Activated CD4-positive, alpha-beta T cell treated with anti-CD3 and anti-CD28 coated beads, Interleukin-2, amount 50 U/mL, for 48 hours (primary cell): Measurements from ENCODE around the gene ALDH3B1.

ENCODE experiments used
- DNase-seq, 2 experiments: peaks; one replicate each; pipeline ENCODE4 v3.0.0-alpha.2; 2020

ALDH3B1 gene

DNA sequence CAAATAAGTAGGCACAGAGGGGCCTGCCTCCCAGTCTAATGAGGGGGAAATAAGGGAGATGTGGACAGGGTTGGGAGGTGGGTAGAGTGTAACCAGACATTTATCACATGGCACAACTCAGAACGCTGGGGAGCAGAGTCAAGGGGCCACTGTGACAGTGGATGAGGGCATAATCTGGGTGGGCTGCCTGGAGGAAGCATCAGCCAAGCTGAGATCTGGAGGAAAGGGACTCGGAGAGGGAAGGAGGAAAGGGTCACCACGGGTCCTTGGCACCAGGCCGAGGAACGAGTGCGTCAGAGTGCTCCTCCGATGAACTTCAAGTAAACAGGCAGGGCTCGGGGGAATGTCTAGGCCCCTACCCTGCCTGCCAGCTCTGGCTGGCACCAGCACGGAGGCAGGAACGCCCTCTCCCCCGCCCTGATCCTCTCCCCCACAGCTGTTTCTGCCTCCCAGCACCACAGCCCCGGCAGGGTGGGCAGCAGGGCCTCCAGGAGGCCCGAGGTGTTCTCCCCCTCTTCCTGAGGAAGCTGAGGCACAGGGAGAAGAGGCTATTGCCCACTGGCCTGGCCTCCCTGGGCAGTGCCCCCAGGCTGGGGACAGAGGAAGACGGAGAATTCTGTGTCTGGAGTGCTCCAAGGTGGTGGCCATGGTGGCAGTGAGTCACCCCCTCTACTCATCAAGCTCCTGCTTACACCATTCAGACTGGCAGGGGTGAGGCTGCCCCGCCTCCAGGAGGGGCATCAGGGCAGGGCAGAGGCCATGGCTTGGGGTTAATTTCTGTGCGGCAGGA is 4.2 kb downstream of the ALDH3B1 start:
- DNase-seq, result no peak

DNA sequence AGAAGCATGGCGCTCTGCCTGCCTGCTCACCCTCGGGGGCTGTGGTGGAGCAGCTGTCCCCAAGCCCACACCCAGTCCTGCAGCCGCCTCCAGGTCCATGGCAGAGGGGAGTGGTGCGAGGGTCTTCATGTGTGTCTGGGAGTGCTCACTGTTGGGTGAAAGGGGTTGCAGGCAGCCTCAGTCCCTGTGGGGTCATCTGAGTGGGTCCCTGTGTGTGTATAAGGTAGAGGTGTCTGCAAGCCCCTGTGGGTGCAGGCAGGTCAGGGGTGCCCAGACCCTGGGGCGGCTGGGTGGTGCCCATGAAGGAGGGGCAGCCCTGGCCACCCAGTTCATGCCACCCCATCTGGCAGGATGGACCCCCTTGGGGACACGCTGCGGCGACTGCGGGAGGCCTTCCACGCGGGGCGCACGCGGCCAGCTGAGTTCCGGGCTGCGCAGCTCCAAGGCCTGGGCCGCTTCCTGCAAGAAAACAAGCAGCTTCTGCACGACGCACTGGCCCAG is 4.9 kb downstream of the ALDH3B1 start:
- DNase-seq, result no peak

DNA sequence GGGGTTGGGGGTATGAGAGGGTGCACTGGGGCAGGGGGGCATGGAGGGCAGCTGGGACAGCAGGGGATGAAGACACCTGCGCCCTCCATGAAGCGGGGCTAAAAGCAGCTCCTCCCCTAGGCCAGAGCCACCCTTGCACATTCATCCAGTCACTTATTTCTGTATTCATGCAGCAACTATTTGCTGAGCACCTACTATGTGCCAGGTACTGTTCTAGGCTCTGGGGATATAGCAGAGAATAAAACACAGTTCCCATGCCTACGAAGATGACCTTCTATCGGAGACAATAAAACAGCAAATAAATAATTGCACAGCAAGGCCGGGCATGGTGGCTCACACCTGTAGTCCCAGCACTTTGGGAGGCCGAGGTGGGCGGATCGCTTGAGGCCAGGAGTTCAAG is 5.3 kb downstream of the ALDH3B1 start:
- no peak for DNase-seq

DNA sequence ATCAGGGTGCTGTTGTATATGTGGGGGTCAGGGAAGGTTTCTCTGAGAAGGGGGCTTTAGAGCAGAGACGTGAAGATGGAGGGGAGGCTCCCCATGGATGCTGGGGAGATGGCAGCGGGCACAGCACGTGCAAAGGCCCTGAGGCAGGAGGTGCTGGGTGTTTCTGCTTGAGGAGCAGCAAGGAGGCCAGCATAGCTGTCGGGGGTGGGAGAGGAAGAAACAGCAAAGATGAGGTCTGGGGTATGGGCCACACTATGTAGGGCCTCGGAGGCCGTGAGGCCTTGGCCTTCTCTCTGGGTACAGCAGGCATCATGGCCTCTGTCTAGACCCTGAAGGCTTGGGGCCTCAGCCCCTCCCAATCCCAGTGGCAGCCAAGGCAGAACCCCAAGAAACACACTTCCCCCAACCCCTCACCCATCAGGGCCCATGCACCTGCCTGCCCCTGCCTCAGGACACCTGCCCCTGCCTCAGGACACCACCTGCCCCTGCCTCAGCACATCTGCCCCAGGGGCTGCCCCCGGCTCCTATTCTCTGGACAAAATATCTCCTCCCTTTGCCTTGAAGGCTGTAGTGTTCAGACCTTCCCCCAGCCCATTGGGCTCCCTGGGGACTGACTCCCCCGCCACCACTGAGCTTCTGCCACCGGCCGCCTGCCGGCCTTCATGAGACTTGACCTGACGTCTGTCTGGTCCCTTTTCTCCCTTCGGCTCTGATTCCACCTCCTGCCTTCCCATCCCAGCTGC is 6.2 kb downstream of the ALDH3B1 start:
- no peak for DNase-seq

DNA sequence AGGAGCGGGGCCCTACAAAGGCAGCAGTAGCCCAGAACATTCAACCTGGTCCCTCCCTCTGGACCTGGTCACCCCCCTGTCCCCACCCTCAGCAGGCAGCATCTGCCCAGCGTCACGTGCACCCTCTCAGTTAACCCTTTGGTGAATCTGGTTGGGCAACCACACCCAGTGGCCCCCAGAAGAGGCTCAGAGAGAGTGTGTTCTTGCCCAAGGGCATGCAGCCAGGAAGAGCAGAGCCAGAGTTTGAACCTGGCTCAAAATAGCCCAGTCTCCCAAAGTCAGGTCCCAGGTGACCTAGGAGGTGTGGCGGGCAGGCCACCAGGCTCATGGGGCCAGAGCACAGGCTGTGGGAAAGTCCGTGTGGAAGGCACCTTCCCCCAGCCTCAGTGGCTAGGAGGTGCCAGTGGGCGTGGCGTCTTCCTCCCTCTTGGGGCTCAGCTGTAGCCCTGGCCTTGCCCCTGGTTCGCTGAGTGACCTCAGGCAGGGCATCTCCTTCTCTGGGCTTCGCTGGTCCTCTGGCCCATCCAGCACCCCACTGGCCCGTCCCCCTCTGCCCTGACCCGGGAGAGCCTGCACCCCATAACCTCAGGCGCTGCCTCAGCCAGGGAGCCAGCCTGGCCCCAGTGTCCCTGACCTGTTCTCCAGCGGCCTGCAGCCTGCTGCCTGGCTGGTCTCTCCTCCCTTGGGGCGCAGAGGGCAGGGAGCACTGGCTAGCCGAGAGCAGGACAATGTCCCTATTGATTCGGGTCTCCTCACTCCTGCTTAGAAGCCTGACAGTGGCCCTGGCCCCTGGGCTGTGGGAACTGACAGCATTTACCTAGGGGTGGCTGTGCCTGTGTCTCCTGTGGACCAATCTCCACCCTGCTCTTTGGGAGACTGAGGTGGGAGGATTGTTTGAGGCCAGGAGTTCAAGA is 7.0 kb downstream of the ALDH3B1 start:
- DNase-seq, result no peak

DNA sequence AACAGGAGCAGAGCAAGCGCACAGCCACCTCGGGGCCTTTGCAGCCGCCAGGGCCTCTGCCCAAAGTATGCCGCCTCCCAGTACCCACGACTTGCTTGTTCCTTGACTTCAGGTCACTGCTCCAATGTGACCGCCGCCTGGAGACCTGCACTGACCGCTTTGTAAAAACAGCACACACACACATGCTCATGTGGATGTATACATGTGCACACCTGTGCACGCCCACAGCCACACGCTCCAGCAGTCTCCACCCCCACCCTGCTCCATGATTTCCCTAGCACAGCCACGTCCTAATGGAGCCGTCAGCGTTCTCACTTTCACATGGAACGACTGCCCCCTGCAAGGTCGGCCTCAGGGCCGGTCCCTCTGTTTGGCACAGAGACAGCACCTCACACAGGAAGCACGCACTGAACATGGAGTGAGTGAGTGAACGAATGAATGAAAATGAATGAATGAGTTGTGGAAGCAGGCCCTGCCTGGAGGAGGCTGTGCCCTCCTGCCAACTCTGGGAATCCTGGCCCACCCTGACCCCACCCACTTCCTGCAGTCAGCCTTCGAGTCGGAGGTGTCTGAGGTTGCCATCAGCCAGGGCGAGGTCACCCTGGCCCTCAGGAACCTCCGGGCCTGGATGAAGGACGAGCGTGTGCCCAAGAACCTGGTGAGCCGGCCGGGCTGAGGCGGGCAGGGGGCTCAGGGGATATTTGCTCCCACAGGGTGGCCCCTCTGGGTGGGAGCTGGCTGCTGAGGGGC is 8.0 kb downstream of the ALDH3B1 start:
- no peak for DNase-seq

DNA sequence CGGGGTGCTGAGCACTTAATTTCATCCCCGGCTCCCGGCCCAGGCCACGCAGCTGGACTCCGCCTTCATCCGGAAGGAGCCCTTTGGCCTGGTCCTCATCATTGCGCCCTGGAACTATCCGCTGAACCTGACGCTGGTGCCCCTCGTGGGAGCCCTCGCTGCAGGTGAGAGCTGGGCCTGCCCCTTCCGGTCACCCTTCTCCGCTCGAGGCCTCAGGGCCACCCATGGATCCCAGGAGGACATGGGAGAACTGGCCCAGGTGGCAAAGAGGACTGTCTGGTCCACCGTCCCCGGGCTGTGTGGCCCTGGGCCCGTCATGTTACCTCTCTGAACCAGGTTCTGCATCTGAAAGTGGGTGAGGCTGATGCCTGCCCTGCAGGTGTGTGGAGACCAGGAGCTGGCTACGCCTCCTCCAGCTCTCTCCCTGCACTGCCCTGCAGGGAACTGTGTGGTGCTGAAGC is 8.6 kb downstream of the ALDH3B1 start:
- DNase-seq, result no peak

DNA sequence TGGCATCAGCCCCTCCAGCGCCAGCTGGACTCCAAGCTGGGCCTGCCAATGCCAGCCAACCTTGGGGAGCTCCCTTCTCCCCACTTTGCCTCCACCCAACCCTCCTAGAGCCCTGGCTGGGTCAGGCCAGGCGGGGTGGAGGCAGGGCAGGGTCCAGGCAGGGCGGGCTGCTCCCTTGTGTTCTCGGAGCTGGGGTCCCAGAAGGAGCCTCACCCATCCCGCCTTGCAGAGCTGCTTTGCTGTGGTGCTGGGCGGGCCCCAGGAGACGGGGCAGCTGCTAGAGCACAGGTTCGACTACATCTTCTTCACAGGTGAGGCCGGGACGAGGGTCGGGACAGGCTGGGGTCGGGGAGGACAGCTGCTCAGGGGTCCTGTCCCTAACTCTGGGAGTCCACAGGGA is 9.4 kb downstream of the ALDH3B1 start:
- DNase-seq, result no peak

DNA sequence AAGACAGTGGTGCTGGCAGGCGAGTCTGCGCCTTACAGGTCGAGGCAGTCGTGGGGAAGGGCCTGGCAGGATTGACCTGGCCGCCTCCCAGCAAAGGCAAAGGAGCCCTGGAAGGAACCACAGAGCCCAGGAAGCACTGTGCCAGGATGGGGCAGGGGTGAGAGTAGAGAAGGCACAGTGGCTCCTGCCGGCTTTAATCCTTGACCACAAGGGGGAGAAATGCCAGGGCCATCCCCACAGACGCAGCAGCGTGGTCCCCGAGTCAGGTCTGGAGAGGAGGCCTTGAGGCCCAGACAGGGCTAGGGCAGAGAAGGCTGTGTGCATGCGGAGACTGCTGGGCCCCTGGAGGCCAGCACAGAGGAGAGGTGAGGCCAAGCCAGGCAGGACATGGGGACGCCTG is 10.4 kb downstream of the ALDH3B1 start:
- no peak for DNase-seq

DNA sequence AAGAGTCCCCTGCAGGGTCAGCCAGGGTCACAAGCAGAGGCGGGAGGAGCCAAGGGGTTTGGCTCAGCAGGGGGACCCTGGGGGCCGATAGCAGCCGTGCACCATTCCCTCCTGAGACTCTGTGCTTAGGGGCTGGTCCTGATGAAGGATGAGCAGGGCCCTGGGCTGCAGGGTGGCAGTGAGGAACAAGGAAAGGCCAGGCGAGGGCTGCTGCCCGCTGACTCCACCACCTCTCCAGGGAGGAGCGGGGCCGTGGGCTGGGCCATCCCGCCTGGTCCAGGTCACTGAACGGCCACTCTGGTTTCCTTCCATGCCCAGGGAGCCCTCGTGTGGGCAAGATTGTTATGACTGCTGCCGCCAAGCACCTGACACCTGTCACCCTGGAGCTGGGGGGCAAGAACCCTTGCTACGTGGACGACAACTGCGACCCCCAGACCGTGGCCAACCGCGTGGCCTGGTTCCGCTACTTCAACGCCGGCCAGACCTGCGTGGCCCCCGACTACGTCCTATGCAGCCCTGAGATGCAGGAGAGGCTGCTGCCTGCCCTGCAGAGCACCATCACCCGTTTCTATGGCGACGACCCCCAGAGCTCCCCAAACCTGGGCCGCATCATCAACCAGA is 11.2 kb downstream of the ALDH3B1 start:
- no peak for DNase-seq

DNA sequence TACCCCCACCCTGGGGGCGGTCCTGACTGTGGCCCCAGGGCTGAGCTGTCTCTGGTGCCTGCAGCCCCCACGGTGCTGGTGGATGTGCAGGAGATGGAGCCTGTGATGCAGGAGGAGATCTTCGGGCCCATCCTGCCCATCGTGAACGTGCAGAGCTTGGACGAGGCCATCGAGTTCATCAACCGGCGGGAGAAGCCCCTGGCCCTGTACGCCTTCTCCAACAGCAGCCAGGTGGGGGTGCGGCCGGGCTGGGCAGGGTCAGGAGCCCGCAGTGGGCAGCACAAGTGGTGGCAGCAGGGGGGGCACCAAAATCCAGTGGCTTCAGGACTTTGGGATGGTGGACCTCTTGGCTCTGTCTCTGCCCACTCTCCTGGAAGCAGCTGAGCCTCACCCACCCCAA is 12.4 kb downstream of the ALDH3B1 start:
- DNase-seq, result no peak

DNA sequence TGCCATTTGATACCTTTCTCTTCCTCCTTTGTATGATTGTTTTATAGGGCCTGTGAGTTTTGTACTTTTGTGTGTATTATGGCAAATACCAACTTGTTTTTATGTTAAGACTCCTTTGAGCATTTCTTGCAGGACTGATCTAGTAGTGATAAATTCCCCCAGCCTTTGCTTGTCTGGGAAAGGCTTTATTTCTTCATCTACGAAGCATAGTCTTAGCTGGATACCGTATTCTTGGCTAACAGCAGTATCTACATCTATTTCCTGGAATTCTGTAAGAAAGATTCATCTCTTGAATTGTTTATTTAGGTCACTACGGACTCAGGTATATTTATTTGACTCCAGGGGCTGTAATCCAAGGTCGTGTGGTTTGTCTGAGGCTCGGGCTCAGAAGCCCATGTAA is 14.4 kb downstream of the ALDH3B1 start:
- DNase-seq, result no peak

DNA sequence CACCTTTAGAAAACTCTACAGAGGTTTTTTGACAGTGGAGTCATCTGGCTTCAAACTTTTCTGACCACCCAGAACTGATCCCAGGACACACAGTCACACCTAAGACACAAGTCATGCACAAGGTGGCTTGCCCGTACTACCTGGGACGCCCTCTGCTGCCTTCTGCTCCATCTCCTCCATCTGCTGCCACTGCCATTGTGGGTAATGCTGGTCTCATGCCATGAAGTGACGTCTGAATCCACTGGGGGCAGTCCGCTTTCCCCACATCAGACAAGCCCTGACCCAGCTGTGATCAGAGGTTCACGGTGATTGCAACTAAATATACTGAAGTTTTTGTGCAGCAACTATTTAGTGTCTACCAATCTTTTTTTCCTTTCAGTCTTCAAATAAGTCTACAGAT is 14.9 kb downstream of the ALDH3B1 start:
- no peak for DNase-seq

DNA sequence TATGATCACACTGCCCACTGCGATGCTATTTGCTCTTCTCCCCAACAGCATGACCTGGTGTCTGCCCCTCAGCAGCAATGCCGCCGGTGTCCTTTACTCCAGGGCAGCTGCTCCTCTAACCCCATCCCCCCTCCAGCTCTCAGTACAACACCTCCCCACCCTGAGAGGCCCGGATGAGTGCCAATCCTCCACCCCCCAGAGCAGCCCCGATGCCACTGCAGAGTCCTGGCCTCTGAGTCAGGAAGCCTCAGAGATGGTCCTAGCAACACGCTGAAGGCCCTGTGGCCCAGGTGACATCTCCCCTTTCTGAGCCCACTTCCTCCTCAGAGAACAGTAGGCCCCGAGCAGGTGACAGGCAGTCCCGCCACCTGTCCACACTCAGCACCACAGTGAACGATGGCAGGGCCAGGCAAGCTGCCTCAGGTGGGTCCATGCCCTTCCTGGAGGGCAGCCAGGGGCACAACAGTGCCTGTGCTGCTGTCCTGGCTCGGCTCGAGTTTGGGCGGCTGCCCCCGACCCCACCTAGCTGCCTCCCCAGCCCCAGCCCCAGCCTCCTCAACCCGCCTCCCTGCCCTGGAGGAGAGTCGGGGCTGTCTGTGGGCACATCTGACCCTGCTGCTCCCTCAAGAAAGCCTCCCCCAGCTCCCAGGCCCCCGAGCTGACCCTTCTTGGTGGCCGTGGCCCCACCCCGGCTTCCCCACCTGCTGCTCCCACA is 16.4 kb downstream of the ALDH3B1 start:
- no peak for DNase-seq

DNA sequence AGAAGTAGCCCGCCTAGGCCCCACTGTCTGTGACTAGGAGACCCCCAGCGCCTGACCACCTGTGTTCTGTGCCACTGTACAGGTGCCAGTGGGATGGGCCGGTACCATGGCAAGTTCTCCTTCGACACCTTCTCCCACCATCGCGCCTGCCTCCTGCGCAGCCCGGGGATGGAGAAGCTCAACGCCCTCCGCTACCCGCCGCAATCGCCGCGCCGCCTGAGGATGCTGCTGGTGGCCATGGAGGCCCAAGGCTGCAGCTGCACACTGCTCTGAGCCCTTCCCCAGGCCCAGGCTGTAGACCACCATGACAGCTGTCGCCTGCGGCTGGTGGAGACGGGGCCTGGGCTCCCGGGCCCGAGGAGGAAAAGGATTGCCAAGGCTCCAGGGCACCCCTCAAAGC is 17.5 kb downstream of the ALDH3B1 start:
- no peak for DNase-seq

DNA sequence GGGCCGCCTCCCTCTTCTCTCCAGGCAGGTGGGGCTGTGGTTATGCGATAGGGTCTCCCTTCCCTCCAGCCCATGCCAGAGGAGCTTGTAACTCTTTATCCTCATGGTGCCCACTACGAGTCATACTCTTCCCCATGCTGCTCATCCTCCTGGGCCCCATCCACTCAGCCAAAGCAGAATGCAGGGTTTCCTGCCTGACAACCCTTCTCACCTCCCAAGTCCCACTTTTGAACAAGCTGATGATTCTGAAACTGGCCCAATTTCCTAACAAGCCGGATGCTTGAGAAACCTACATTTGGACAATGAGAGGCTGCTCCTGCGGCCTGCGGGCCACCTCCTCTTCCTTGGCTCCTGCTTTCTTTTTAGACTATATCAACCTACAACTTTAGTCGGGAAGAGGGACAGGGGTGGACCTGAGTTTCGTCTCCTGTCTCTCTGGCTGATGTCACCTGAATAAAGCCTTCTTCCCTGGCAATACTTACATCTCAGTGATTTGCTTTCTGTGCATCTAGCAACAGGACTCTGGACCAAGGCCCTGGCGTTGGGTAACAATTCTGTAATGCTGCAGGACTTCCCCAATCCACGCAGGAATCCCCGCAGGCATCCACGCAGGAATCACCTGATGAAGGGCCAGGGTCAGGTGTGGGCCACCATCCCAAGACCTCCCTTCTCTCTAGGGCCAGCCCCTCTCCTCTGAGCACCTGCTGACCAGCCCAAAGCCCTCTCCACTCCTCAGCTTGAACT is 18.8 kb downstream of the ALDH3B1 start:
- DNase-seq, result no peak

DNA sequence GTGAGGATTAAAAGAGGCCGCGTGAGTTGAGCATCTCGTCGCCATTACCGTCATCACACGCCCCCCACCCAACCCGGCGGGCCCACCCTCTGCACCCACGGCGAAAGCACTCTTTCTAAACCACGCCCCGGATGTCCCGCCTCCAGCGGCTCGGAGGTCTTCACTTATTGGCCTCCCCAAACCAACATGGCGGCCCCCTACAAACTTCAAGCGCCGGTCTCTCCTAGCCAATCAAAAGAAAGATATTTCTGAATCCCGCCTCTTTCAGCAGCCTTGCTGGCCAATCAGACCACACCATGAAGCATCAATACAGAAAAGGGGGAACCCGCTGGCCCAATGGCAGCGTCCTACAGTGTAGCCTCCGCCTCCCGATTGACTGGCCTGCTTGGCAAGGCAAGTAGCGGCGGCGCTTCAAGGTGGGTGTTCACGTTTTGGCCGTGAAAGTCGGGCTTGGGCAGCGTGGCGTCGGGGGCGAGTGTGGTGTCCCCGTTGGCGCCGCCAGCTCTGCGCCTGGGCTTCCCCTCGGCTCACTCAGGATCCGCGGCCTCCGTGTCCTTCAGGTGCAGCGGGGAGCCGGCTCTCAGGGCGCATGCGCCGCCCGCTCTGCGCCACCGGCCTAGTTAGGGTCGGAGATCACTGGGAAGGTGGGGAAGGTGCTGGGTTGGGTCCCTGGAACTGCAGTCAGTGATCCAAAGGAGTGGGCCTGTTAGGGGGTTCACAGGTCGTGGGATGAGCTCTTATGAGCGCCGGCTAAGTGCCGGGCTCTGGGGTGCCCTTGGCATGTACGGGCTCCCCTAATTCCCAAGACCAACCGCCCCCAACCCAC is 20.4 kb downstream of the ALDH3B1 start, which contains the start of gene NDUFS8:
Gene NDUFS8, plus strand, starts transcription at position 364 of the 826 bp plus-strand sequence. CDS start 1,471 bp downstream, outside the sequence.
- DNase-seq, result peak; percentile 99

DNA sequence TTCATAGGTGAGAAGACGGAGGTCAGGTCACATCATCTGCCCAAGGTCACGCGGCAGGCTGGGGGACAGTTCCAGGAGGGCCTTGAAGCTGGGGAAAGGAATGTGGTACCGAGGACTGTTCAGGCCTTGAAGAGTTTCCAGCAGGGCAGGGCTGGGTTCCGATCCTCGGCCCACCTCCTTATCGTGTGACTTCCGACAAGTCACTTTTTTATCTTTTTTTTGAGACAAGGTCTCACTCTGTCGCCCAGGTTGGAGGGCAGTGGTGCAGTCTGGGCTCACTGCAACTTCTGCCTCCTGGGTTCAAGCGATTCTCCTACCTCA is 21.0 kb downstream of the ALDH3B1 start:
- DNase-seq, result peak; percentile 23 to 26

DNA sequence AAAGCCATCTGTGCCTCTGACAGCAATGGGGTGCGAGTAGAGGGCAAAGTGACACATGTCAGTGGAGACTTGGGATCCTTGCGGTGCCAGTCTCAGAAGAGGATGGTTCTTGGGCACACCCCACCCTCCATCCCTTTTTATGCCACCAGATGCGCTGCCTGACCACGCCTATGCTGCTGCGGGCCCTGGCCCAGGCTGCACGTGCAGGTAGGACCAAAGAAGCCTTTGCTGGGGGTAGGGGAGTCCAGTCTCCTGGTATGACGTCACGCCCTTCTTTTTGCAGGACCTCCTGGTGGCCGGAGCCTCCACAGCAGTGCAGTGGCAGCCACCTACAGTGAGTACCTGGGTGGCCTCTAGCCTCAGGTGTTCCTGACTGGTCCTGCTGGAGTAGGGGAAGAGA is 21.9 kb downstream of the ALDH3B1 start:
- DNase-seq, result no peak
